Keratinocyte (primary cell): ENCODE results near the gene MYH13. TPM values are rescaled to one million over a fixed set of nuclear protein-coding genes. Genes with fewer than 3 reads are reported as not detected.

Experiments used
- DNase-seq: peaks from one replicate; pipeline ENCODE4 v3.0.0-alpha.2; 2011; ENCODE audit warnings: low read depth, missing footprints, low spot score
- FAIRE-seq: peaks from 2 replicates; lab custom pipeline; 2011; peaks lifted over from hg19 to GRCh38; lab: Jason Lieb, UNC
- H2AFZ ChIP-seq: 2 replicates; pipeline ENCODE4 v1.6.0; 2012; ENCODE audit warnings: low read length, control low read depth, inconsistent platforms; ENCODE audit not compliant: control insufficient read depth
- H3K27ac ChIP-seq: 2 replicates; pipeline ENCODE4 v1.5.1; 2011; ENCODE audit warnings: low read length; ENCODE audit not compliant: control insufficient read depth, insufficient read depth
- H3K27me3 ChIP-seq: 3 replicates; pipeline ENCODE4 v1.6.0; 2011; ENCODE audit warnings: low read length; ENCODE audit not compliant: control insufficient read depth, insufficient read depth; ENCODE audit errors: extremely low read depth
- H3K36me3 ChIP-seq, 2 experiments: 2 replicates in 1 of 2; 3 replicates in 1 of 2; pipeline ENCODE4 v1.5.1; 2011; ENCODE audit warnings: low read length in 2 of 2, mild to moderate bottlenecking in 1 of 2; ENCODE audit not compliant: control insufficient read depth in 2 of 2, insufficient read depth in 2 of 2; ENCODE audit errors: extremely low read depth in 1 of 2
- H3K4me1 ChIP-seq: 3 replicates; pipeline ENCODE4 v1.5.1; 2011; ENCODE audit warnings: low read length; ENCODE audit not compliant: control insufficient read depth, insufficient read depth; ENCODE audit errors: extremely low read depth
- H3K4me2 ChIP-seq: 3 replicates; pipeline ENCODE4 v1.6.0; 2011; ENCODE audit warnings: low read depth, low read length; ENCODE audit not compliant: control insufficient read depth, insufficient read depth; ENCODE audit errors: extremely low read depth
- H3K4me3 ChIP-seq, 3 experiments: fragments of 200-600 bp in 1 of 3; sonication (generic) in 1 of 3; 2 replicates in 2 of 3; 3 replicates in 1 of 3; pipeline ENCODE4 v1.5.1; 2011 to 2016; ENCODE audit warnings: low read length in 3 of 3, mild to moderate bottlenecking in 3 of 3, control low read depth in 2 of 3, inconsistent platforms in 1 of 3, low read depth in 1 of 3, mixed read lengths in 1 of 3, mixed run types in 1 of 3, moderate library complexity in 1 of 3; ENCODE audit not compliant: control insufficient read depth in 2 of 3, insufficient read depth in 2 of 3; ENCODE audit errors: extremely low read depth in 1 of 3
- H3K79me2 ChIP-seq: 2 replicates; pipeline ENCODE4 v1.6.0; 2012; ENCODE audit warnings: low read length; ENCODE audit not compliant: control insufficient read depth, insufficient read depth
- H3K9ac ChIP-seq: 3 replicates; pipeline ENCODE4 v1.6.0; 2011; ENCODE audit warnings: low read length; ENCODE audit not compliant: control insufficient read depth, insufficient read depth; ENCODE audit errors: extremely low read depth
- H3K9me1 ChIP-seq: 3 replicates; pipeline ENCODE4 v1.6.0; 2011; ENCODE audit warnings: low read length; ENCODE audit not compliant: control insufficient read depth, insufficient read depth; ENCODE audit errors: extremely low read depth
- H3K9me3 ChIP-seq: 2 replicates; pipeline ENCODE4 v1.5.1; 2012; ENCODE audit warnings: low read depth, low read length; ENCODE audit not compliant: control insufficient read depth
- H4K20me1 ChIP-seq: 3 replicates; pipeline ENCODE4 v1.6.0; 2011; ENCODE audit warnings: low read length; ENCODE audit not compliant: control insufficient read depth, insufficient read depth; ENCODE audit errors: extremely low read depth
- CTCF ChIP-seq, 3 experiments: IDR thresholded peaks in 1 of 3; conservative IDR thresholded peaks in 1 of 3; optimal IDR thresholded peaks in 1 of 3; 2 replicates in 2 of 3; 3 replicates in 1 of 3; pipeline versions ENCODE3 to v1.5.1; 2011; ENCODE audit warnings: low read length in 3 of 3, mild to moderate bottlenecking in 3 of 3, moderate library complexity in 2 of 3, control low read depth in 1 of 3, inconsistent platforms in 1 of 3; ENCODE audit not compliant: insufficient read depth in 2 of 3; ENCODE audit errors: extremely low read depth in 1 of 3
- EZH2 ChIP-seq: IDR thresholded peaks from one replicate; pipeline ENCODE4 v1.6.1; 2012; ENCODE audit warnings: inconsistent platforms, mild to moderate bottlenecking, low read length, moderate library complexity
- dilution Hi-C: fragments of 300-500 bp; cut with MboI; formaldehyde crosslinking; loops from one replicate; pipeline ENCODE4 v1.7.0; 2020; ENCODE audit warnings: low sequenced_read_pairs; ENCODE audit not compliant: extremely low pct_ligation_motif_present
- polyA plus RNA-seq, 5 experiments: library from polyadenylated mRNA; depleted of rRNA in 3 of 5; stranded (reverse) in 3 of 5; stranded (forward) in 1 of 5; unstranded in 1 of 5; fragments of >200 nt; gene quantifications; 1 replicate in 1 of 5; 2 replicates in 3 of 5; 3 replicates in 1 of 5; pipeline versions ENCODE4 v1.2.1 to v1.2.3, GENCODE V29; 2011 to 2012; ENCODE audit warnings: missing spikeins in 2 of 5, low read depth in 1 of 5, low replicate concordance in 1 of 5

The MYH13 gene
- polyA plus RNA-seq, 1 donor (not counting 4 experiments of a cell fraction or from before 2014, with no cell fraction given) = not detected

GRCh38 chr17:10264051-10264450 lies 108.8 kb downstream of the MYH13 start:
- Histone ChIP-seq H3K9me3 (no peaks in the 10 kb centered on the region), H3K4me3 (no peak overlapping the region), H3K4me1 (no peaks in the 10 kb centered on the region), H3K4me2 (no peak overlapping the region), H3K27me3 (no peaks in the 10 kb centered on the region), H2AFZ (no peak overlapping the region), H3K9me1 (no peaks in the 10 kb centered on the region), H4K20me1 (no peaks in the 10 kb centered on the region), H3K36me3 (no peaks in the 10 kb centered on the region), H3K27ac (no peak overlapping the region), H3K79me2 (no peaks in the 10 kb centered on the region), H3K9ac (no peak overlapping the region)
- dilution Hi-C loops = no loop called here
- FAIRE-seq = no peak
- DNase-seq = no peak
- no peak for TF ChIP-seq EZH2
- no peak for TF ChIP-seq CTCF (optimal IDR thresholded peaks at IDR 0.05 in 1 of 3, IDR thresholded peaks at IDR 0.05 in 1 of 3, conservative IDR thresholded peaks at IDR 0.05 in 1 of 3; ENCODE audit: extremely low read depth in 1 of 3, insufficient read depth in 2 of 3, low read length in 3 of 3)

- Histone ChIP-seq H4K20me1 (no peaks in the 10 kb centered on the region), H3K9me1 (no peaks in the 10 kb centered on the region)
- dilution Hi-C loops = no loop called here
These were observed 110.4 kb downstream of the MYH13 start for GRCh38 chr17:10262451-10262850.

More at GRCh38 chr17:10262451-10262850, 110.4 kb downstream of the MYH13 start:
- H3K27ac ChIP-seq = no peak overlapping the region
- H3K79me2 ChIP-seq = no peaks in the 10 kb centered on the region
- no peak overlapping the region for H3K9ac ChIP-seq
- no peak overlapping the region for H3K4me3 ChIP-seq
- no peak for TF ChIP-seq EZH2
- no peak for TF ChIP-seq CTCF (optimal IDR thresholded peaks at IDR 0.05 in 1 of 3, IDR thresholded peaks at IDR 0.05 in 1 of 3, conservative IDR thresholded peaks at IDR 0.05 in 1 of 3; ENCODE audit: extremely low read depth in 1 of 3, insufficient read depth in 2 of 3, low read length in 3 of 3)
- no peaks in the 10 kb centered on the region for H3K36me3 ChIP-seq
- no peak overlapping the region for H2AFZ ChIP-seq
- H3K27me3 ChIP-seq = no peaks in the 10 kb centered on the region
- DNase-seq (no peak), FAIRE-seq (no peak)
- H3K9me3 ChIP-seq = no peaks in the 10 kb centered on the region
- no peaks in the 10 kb centered on the region for H3K4me1 ChIP-seq
- no peak overlapping the region for H3K4me2 ChIP-seq
